Activated CD4-positive, CD25-positive, alpha-beta regulatory T cell treated with anti-CD3 and anti-CD28 coated beads, Interleukin-2, amount 50 U/mL, for 72 hours (primary cell): Measurements from ENCODE around the gene MT1X.

Source experiments
- DNase-seq: peaks from one replicate; pipeline ENCODE4 v3.0.0; 2021

MT1X gene

GRCh38 chr16:56681939-56682702, at the start of gene MT1X:
Gene MT1X (plus strand): TSS chr16:56682470. CDS start chr16:56682541, 71 bp downstream.
- peak; percentile 79 for DNase-seq

DNA sequence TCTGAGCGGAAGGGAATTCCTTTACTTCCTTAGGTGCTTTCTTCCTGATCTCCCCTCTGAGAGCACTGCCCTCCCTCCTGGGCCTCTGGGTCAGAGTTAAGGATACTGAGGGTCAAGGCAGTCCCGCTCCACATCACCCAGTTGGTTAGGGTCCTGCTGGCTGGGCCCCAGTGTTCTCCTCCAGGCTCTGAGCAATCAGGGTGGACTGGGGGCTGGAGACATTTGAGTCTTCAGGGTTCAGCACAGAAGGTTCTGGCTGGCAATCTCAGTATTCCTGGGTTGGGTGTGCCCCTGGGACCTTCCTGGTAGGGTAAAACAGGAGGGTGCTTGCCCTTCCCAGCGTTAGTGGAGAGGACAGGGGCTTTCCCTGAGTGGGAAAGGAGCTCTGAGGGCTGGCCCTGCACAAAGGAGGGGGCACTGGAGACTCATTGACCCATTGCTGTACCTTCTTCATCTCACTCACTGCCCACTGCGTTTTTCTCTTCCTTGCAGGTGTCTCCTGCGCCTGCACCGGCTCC, 49.4 kb upstream of the MT1X start:
- no peak for DNase-seq

DNA sequence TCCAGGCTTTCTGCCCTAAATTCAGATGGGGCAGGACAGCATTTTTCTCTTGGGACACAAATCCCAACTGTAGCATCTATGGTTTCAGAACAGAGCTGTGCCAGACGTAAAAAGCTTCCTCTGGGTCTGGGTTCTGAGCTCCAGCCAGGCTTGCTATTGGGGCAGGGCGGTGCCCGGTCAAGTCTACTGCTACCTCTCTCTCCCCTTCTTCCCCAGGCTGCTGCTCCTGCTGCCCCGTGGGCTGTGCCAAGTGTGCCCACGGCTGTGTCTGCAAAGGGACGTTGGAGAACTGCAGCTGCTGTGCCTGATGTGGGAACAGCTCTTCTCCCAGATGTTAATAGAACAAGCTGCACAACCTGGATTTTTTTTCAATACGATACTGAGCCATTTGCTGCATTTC, 48.7 kb upstream of the MT1X start:
- DNase-seq = no peak

DNA sequence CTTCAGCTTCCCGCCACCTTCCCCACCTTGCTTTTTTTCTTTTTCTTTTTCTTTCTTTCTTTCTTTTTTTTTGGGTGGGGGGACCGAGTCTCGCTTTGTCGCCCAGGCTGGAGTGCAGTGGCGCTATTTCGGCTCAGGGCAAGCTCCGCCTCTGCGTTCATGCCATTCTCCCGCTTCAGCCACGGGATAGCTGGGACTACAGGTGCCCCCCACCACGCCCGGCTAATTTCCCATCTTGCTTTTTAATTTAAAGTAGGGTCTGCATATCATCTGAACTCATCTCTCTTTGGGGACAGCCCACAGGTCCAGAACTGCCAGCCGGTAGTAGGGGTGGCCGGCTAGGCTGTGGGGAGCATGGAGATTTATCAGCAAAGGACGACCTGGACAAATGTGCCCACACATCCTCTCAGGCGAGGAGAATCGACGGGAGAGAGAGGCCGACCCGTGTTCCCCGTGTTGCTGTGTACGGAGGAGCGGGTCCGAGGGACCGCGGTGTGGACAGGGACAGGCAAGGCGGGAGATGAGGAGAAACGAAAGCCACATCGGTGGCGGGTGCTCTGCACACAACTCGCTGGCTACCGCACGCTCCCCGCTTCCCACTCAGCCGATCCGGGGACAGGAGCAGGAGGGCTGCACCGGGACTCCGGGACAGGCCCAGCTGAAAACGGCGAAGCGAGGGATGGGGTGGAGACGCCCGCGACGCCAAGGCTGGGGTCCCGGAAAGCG, 47.4 kb upstream of the MT1X start:
- no peak for DNase-seq

- no peak for DNase-seq
These were observed 46.8 kb upstream of the MT1X start for GRCh38 chr16:56635441-56635967.

DNA sequence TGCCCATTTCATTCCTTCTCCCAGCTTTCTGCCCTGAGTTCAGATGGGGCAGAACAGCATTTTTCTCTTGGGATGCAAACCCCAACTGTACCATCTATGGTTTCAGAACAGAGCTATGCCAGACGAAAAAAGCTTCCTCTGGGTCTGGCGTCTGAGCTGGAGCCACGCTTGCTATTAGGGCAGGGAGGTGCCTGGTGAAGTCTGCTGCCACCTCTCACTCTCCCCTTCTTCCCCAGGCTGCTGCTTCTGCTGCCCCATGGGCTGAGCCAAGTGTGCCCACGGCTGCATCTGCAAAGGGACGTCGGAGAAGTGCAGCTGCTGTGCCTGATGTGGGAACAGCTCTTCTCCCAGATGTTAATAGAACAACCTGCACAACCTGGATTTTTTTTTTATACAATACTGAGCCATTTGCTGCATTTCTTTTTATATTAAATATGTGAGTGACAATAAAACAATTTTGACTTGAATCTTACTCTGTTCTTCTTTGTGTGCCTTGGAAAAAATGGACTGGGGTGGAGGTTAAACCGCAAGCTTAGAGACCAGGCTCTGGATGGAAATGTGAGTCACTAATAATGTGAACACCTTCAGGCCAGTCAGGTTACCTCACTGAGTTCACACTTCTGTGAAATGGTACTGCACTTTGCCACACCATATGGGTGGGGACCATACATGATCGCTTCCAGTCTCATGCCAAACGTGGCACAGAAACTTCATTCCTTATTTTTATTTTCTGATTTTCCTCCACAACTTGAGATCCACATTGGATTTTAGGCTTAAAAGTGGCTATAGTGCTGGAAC, 45.5 kb upstream of the MT1X start:
- no peak for DNase-seq

DNA sequence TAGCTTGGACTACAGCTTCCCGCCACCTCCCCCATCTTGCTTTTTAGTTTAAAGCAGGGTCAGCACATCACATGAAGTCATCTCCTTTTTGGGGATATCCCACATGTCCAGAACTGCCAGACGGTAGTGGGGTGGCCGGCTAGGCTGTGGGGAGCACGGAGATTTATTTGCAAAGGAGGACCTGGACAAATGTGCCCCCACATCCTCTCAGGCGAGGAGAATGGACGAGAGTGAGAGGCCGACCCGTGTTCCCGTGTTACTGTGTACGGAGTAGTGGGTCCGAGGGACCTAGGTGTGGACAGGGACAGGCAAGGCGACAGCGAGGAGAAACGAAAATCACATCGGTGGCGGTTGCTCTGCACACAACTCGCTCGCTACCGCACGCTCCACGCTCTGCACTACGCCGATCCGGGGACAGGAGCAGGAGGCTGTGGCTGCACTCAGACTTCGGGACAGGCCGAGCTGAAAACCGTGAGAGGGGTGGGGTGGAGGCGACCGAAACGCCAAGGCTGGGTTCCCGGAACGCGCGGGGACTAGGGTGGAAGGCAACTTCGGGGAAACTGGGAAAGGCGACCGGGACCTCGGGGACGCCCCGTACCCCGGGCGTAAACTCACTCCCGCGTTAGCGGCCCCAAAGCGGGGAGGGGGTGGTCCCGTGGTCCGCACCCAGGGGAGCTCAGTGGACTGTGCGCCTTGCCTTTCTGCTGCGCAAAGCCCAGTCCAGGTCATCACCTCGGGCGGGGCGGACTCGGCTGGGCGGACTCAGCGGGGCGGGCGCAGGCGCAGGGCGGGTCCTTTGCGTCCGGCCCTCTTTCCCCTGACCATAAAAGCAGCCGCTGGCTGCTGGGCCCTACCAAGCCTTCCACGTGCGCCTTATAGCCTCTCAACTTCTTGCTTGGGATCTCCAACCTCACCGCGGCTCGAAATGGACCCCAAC, 44.2 kb upstream of the MT1X start, which contains the start of gene MT1A:
Gene MT1A (plus strand): TSS at position 853 of the 937 bp plus-strand sequence. CDS start 73 bp downstream, at position 926.
- no peak for DNase-seq

- no peak for DNase-seq
These were observed 43.2 kb upstream of the MT1X start for GRCh38 chr16:56639045-56639444.

GRCh38 chr16:56640076-56640475, 42.2 kb upstream of the MT1X start:
- DNase-seq = no peak

DNA sequence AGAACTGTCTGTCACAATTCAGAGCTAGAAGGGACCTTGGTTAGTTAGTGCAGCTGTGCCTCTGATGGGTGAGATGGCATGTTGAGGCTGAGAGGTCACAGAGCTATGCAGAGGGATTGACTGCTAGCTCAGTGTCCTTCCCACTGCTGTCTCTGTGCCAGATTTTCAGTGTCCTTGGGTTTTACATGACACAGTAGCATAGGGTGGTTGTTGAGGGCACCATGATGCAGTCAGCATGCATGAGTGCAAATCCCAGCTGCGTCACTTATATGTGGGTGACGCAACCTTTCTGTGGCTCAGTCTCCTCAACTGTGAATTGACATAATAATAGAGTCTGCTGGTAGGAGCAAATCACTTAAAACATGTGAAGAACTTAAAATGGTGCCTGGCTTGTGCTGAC, 41.1 kb upstream of the MT1X start:
- no peak for DNase-seq

GRCh38 chr16:56643080-56643778, 39.0 kb upstream of the MT1X start:
- peak; percentile 68 for DNase-seq

DNA sequence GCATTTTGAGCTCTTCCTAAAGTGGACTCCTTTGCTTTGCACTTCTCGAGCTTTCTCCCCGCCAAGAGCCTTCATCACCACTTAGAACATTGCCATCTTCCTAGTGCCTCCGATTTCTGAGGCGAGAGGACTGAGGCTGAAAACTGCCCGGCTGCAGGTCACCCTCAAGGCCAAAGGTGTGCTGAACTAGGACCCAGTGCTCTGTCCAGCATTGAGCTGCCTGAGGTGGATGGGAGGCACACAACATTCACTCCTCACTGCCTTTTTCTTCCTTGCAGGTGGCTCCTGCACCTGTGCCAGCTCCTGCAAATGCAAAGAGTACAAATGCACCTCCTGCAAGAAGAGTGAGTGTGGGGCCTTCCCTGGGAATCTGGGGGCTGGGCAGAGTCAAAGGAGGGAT, 38.4 kb upstream of the MT1X start:
- DNase-seq = no peak

DNA sequence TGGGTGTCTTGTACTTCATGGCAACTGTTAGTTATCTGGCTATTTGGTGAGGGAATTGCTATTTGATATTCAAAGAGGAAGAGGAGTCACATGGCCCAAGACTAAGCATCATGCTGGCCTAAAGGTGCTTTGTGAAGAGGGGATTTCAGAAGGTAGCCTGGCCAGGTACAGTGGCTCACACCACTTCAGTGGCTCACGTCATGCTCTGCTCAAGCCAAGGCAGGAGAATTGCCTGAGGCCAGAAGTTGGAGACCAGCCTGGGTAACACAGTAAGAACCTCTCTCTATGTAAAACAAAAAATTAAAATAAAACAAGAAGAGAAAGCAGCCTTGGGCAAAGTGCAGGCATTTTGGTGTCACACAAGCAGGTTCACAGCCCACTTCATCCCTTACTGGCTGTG, 37.0 kb upstream of the MT1X start:
- no peak for DNase-seq

DNA sequence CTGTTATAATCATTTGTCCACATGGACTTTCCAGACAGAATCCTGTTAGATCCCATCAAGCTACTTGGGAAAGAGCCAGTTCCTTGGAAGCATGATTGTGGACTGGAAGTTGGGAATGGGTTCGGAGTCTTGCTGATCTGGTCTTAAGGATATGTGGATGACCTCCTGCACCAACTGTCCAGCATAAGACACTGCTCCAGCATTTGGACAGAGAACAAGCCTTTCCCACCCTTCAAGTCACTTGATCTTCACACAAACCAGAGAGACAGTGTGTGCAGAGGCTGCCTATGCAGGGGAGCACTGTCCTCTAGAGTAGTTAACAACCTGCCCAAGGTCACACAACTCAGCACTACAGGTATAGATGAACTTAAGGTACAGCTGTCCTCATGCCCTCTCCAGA, 36.4 kb upstream of the MT1X start:
- no peak for DNase-seq

DNA sequence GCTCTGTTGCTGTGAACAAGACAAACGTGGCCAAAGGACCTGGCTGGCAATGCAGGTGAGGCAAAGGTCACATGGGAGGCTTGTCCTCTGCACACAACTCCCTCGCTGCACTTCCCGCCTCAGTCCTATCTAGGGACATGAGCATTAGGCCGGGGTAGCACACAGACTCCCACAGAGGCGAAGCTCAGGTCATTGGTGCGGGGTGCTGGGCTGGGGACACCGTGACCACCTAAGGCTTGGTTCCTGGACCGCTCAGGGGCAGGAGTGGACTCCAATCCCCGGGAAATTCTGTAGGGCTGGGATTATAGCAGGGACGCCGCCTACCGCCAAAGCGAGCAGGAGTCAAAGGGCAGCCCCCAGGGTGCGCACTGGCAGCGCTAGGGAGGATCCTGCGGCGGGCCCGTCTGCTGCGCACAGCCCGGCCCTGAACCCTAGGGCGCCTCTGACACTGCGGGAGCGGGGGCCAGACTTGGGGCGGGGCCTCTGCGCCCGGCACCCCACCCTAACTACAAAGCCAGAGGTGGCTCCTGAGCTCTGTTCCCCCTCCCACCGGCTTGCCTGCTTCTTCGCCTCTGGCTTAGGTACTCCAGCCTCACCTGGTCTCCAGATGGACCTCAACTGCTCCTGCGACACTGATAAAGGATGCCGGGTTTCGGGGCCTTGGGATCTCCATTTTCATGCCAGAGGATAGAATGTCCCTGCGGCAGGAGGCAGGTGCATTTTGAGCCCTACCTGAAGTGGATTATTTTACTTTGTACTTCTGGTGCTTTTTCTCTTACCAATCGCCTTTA, 34.4 kb upstream of the MT1X start:
- no peak for DNase-seq

- DNase-seq = no peak
These were observed 33.0 kb upstream of the MT1X start for GRCh38 chr16:56649271-56649670.

GRCh38 chr16:56649820-56650219, 32.5 kb upstream of the MT1X start:
- DNase-seq = no peak

GRCh38 chr16:56651586-56651985, 30.7 kb upstream of the MT1X start, which contains the start of gene MT1B:
Gene MT1B (plus strand): TSS chr16:56651886. CDS start chr16:56651954, 68 bp downstream.
- DNase-seq = no peak

DNA sequence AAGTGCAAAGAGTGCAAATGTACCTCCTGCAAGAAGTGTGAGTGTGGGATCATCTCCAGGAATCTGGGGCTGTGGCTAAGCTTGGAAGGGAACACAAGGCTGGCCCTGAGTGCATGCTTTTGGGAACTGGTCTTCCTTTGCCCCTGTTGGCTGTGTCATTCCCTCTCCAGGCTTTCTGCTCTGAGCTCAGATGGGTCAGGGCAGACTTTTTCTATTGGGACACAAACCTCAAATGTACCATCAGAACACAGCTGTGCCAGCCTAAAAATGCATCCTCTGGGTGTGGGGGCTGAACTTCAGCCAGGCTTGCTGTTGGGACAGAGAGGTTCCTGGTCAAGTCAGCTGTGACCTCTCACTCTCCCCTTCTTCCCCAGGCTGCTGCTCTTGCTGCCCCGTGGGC, 29.7 kb upstream of the MT1X start:
- no peak for DNase-seq

DNA sequence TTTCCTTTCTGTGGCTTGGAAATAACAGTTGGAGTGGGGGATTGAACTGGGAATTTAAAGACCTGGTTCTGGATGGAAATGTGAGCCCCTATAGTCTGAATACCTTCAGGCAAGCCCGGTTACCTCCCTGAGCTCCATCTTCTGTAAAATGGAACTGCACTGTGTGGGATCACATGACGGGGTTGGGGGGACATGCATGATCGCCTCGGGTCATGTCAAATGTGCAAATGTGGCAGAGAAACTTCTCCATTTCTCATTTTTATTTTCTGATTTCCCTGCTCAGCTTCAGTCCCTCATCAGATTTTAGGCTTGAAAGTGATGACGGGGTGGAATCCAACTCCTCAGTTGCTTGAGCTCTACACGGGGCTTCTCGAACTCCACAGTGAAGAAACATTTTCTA, 29.1 kb upstream of the MT1X start:
- no peak for DNase-seq
